NCI-H1694 treated with DMSO at 0.1 percent for 48 hours (cell line): ENCODE data around the gene PPP1R12B.

Experiments used
- DNase-seq: peaks from one replicate; lab custom pipeline; 2025; lab: John Stamatoyannopoulos, UW

PPP1R12B gene

GRCh38 chr1:202348509-202349205, at the start of gene PPP1R12B:
TSS of gene PPP1R12B (plus strand) at chr1:202348699. CDS start at chr1:202348852, 153 bp downstream.
- DNase-seq, result peak; percentile 98

GRCh38 chr1:202302166-202302565, 46.3 kb upstream of the PPP1R12B start:
- no peak for DNase-seq

GRCh38 chr1:202304375-202304774, 44.1 kb upstream of the PPP1R12B start:
- DNase-seq, result no peak

GRCh38 chr1:202305168-202305567, 43.3 kb upstream of the PPP1R12B start:
- no peak for DNase-seq

GRCh38 chr1:202306535-202307345, 41.8 kb upstream of the PPP1R12B start:
- no peak for DNase-seq

- no peak for DNase-seq
Measured at GRCh38 chr1:202310071-202310725, 38.3 kb upstream of the PPP1R12B start.

GRCh38 chr1:202310746-202311145, 37.8 kb upstream of the PPP1R12B start:
- DNase-seq, result no peak

GRCh38 chr1:202311875-202312635, 36.4 kb upstream of the PPP1R12B start:
- DNase-seq, result no peak

- peak; percentile 79 for DNase-seq
Measured at GRCh38 chr1:202315576-202316168, 32.8 kb upstream of the PPP1R12B start.

- no peak for DNase-seq
Measured at GRCh38 chr1:202316186-202316585, 32.3 kb upstream of the PPP1R12B start.

GRCh38 chr1:202317941-202318925, 30.3 kb upstream of the PPP1R12B start:
- DNase-seq, result no peak

- DNase-seq, result no peak
Measured at GRCh38 chr1:202319381-202320080, 29.0 kb upstream of the PPP1R12B start.

- DNase-seq, result no peak
Measured at GRCh38 chr1:202320081-202320405, 28.5 kb upstream of the PPP1R12B start.

- DNase-seq, result no peak
Measured at GRCh38 chr1:202323731-202324130, 24.8 kb upstream of the PPP1R12B start.

- no peak for DNase-seq
Measured at GRCh38 chr1:202324646-202325045, 23.9 kb upstream of the PPP1R12B start.

GRCh38 chr1:202329891-202330290, 18.6 kb upstream of the PPP1R12B start:
- DNase-seq, result no peak

GRCh38 chr1:202333861-202334260, 14.6 kb upstream of the PPP1R12B start:
- DNase-seq, result no peak

- DNase-seq, result peak; percentile 74
Measured at GRCh38 chr1:202343652-202344349, 4.7 kb upstream of the PPP1R12B start.

GRCh38 chr1:202348005-202348508, 442 bp upstream of the PPP1R12B start:
- no peak for DNase-seq
